Measurements from ENCODE around the gene C19orf33. TPM values are rescaled to one million over a fixed set of nuclear protein-coding genes. Genes with fewer than 3 reads are reported as not detected.

The C19orf33 gene
- total and polyA plus RNA-seq, 4 experiments from 2014 or later: not detected

DNA sequence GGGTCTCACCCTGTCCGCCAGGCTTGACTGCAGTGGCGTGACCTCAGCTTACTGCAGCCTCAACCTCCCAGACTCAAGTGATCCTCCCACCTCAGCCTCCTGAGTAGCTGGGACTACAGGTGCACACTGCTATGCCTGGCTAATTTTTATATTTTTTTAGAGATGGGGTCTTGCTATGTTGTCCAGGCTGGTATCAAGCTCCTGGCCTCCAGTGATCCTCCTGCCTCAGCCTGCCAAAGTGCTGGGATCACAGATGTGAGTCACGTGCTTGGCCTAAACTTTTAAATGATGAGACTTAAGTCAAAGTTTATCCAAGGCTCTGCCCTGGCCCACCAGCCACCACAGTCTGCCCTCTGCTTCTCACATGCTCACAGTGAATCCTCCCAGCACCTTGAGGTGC lies 2.2 kb downstream of the C19orf33 start:
- Histone ChIP-seq H3K27ac (ENCODE audit: low read depth, low read length) (no peak overlapping the region), H3K36me3 (ENCODE audit: insufficient read depth, low read length) (peaks cover 11% of the 10 kb centered on the region), H3K4me1 (ENCODE audit: insufficient read depth, low read length) (no peaks in the 10 kb centered on the region), H3K4me3 (ENCODE audit: low read length in 2 of 2) (no peak overlapping the region), H3K9me3 (ENCODE audit: control insufficient read depth in 1 of 2, low read length in 2 of 2) (no peaks in the 10 kb centered on the region), H3K27me3 (ENCODE audit: insufficient read depth, low read length) (no peaks in the 10 kb centered on the region)
- no peak overlapping the region for H3K4me3 Mint-ChIP-seq
- H3K36me3 Mint-ChIP-seq: peaks cover 8 to 27% of the 10 kb centered on the region in 2 donors
- peak overlapping the region in 1 of 7 donors; percentile 53 for H3K27ac Mint-ChIP-seq
- H3K9me3 Mint-ChIP-seq: peaks cover 0 to 1% (median 0%) of the 10 kb centered on the region in 8 donors
- intact Hi-C loops (cut with micrococcal nuclease): no loop called here
- DNase-seq: no peak
- POLR2A ChIA-PET (ENCODE audit: partially characterized antibody): no interaction called here
- no peaks in the 10 kb centered on the region for H3K27me3 Mint-ChIP-seq
- peaks cover 0 to 5% (median under 1%) of the 10 kb centered on the region in 4 donors for H3K4me1 Mint-ChIP-seq
- CTCF ChIA-PET (ENCODE audit: partially characterized antibody): interaction anchor here (0.7 kb wide), 1 partner anchor 1937 kb away, joined by 3 read pairs; no protein-coding TSS in a partner anchor

DNA sequence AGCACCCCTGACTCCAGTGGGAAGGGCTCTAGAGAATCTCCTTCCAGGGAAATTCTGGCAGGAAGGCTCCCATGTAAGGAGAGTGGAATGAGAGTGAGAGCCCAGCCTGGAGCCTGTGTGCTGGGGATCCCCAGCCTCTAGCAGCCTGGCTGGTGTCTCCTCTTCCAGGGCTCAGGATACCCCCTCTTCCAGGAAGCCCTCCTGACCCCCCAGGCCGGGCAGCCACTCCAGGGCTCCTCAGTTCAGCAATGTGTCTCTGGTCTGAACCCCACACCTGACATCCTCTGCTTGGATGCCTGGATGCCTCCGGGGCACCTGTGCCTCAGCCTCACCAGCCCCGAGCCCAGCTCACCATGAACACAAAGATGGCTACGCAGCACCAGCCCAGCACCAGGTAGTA lies 3.0 kb downstream of the C19orf33 start:
- H3K4me3 Mint-ChIP-seq: no peak overlapping the region

DNA sequence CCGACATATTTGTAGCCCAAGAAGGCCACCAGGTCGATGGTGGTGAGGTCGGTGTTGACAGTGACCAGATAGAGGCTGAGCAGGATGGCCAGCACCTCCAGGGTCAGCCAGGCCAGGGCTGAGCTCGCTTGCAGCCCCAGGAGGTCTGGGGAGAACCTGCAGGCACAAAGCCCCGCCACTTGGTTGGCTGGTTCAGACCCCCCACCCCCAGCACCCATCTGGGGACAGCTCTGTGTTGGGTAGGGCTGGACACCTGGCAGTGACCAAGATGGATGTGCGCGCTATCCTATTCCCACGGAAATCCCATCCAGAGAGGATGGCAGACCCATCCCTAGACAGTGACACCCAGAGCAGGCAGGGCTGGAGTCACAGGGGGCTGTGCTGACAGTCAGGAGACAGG lies 3.5 kb downstream of the C19orf33 start:
- H3K36me3 ChIP-seq (ENCODE audit: insufficient read depth, low read length): peaks cover 11% of the 10 kb centered on the region
- Mint-ChIP-seq H3K4me1 (peaks cover 2 to 9% (median 2%) of the 10 kb centered on the region in 4 donors), H3K36me3 (peaks cover 11 to 26% of the 10 kb centered on the region in 2 donors), H3K27ac (peak overlapping the region in 1 of 7 donors; percentile 24), H3K9me3 (peaks cover 0 to under 1% (median 0%) of the 10 kb centered on the region in 8 donors), H3K4me3 (no peak overlapping the region), H3K27me3 (no peaks in the 10 kb centered on the region)
- no peaks in the 10 kb centered on the region for H3K9me3 ChIP-seq (ENCODE audit: control insufficient read depth in 1 of 2, low read length in 2 of 2)
- POLR2A ChIA-PET (ENCODE audit: partially characterized antibody): no interaction called here
- intact Hi-C loops (cut with micrococcal nuclease): no loop called here
- no peaks in the 10 kb centered on the region for H3K4me1 ChIP-seq (ENCODE audit: insufficient read depth, low read length)
- CTCF ChIA-PET (ENCODE audit: partially characterized antibody): no interaction called here
- no peak for DNase-seq
- H3K4me3 ChIP-seq (ENCODE audit: low read length in 2 of 2): no peak overlapping the region
- H3K27me3 ChIP-seq (ENCODE audit: insufficient read depth, low read length): no peaks in the 10 kb centered on the region
- H3K27ac ChIP-seq (ENCODE audit: low read depth, low read length): no peak overlapping the region

More for the DNA sequence above, 3.0 kb downstream of the C19orf33 start:
- intact Hi-C loops (cut with micrococcal nuclease): no loop called here
- no peak overlapping the region for H3K27ac ChIP-seq (ENCODE audit: low read depth, low read length)
- no peaks in the 10 kb centered on the region for H3K4me1 ChIP-seq (ENCODE audit: insufficient read depth, low read length)
- peaks cover 0 to 6% (median under 1%) of the 10 kb centered on the region in 4 donors for H3K4me1 Mint-ChIP-seq
- H3K36me3 Mint-ChIP-seq: peaks cover 11 to 27% of the 10 kb centered on the region in 2 donors
- ChIA-PET POLR2A (ENCODE audit: partially characterized antibody) (no interaction called here), CTCF (ENCODE audit: partially characterized antibody) (no interaction called here)
- H3K27ac Mint-ChIP-seq: peak overlapping the region in 1 of 7 donors; percentile 44
- no peaks in the 10 kb centered on the region for H3K27me3 Mint-ChIP-seq
- H3K9me3 Mint-ChIP-seq: peaks cover 0 to 1% (median 0%) of the 10 kb centered on the region in 8 donors
- no peak for DNase-seq
- H3K36me3 ChIP-seq (ENCODE audit: insufficient read depth, low read length): peaks cover 11% of the 10 kb centered on the region
- H3K27me3 ChIP-seq (ENCODE audit: insufficient read depth, low read length): no peaks in the 10 kb centered on the region
- no peaks in the 10 kb centered on the region for H3K9me3 ChIP-seq (ENCODE audit: control insufficient read depth in 1 of 2, low read length in 2 of 2)
- no peak overlapping the region for H3K4me3 ChIP-seq (ENCODE audit: low read length in 2 of 2)

DNA sequence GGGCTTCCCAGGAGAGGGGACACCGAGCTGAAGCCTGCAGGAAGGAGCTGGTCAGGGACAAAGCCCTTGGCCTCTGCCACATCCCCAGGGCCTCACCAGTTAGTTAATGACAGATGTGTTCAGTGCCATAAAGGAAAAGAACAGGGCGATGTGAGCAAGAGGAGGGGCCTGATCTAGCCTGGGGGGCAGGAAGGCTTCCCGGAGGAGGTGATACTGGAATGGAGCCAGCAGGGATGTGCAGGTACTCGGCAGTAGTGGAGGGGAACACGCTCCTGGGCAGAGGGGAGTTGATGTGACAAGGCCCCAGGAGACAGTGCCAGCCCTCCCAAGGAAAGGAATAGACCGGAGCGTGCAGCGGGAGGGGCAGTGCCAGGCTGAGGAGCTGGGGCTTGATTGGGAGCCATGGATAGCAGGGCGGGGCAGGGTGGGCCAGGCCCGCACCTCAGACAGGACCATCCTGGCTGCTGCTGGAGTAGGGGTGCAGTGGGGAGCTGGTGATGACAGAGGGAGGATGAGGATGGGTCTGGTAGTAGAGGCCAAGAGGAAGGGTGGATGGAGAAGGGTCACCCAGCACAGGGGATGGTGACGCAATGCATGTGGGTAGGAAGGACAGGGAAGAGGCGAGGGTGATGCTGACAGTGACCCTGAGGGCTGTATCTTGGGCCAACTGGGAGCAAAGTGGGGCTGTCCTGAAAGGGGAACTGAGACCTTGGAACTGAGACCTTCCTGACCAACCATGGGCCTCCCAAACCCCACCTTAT lies 4.1 kb downstream of the C19orf33 start:
- intact Hi-C loops (cut with micrococcal nuclease): no loop called here
- Histone ChIP-seq H3K36me3 (ENCODE audit: insufficient read depth, low read length) (peaks cover 11% of the 10 kb centered on the region), H3K9me3 (ENCODE audit: control insufficient read depth in 1 of 2, low read length in 2 of 2) (no peaks in the 10 kb centered on the region), H3K4me1 (ENCODE audit: insufficient read depth, low read length) (no peaks in the 10 kb centered on the region), H3K4me3 (ENCODE audit: low read length in 2 of 2) (no peak overlapping the region), H3K27ac (ENCODE audit: low read depth, low read length) (no peak overlapping the region), H3K27me3 (ENCODE audit: insufficient read depth, low read length) (no peaks in the 10 kb centered on the region)
- Mint-ChIP-seq H3K36me3 (peaks cover 11 to 24% of the 10 kb centered on the region in 2 donors), H3K27ac (peak overlapping the region in 2 of 7 donors; percentile 24 to 52), H3K27me3 (no peaks in the 10 kb centered on the region), H3K4me3 (no peak overlapping the region), H3K9me3 (no peaks in the 10 kb centered on the region), H3K4me1 (peaks cover 2 to 10% (median 4%) of the 10 kb centered on the region in 4 donors)
- ChIA-PET CTCF (ENCODE audit: partially characterized antibody) (no interaction called here), POLR2A (ENCODE audit: partially characterized antibody) (no interaction called here)
- no peak for DNase-seq

DNA sequence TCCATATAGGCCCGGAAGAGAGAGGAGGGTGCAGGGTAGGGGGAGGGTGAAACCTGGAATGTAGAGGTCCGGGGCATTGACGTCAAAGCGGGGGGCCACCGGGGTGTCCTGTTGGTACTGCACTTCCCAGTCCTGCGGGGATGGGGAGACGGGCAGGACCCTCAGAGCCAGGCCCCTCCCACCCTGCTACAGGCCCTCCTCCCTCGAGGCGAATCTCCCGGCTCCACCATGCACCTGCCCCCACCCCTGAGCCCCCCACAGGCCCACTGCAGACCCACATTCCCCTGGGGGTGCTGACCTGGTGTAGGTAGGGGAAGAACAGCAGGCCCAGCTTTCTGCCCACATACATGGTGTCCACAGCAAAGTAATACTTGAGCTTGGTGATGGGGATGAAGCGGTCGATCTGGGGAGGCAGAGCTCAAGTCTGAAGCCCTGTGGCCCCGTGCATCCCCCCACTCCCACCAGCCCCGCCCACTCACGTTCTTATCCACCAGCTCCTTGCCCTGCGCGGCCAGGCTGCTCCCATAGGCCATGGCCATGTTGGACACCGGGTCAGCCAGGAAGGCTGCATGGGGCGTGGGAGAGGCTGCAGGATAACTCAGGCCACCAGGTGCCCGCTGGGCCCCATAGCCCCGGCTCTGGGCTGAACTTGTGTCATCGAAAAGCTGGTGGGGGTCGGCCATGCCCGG lies 5.0 kb downstream of the C19orf33 start:
- no peak for DNase-seq
- H3K27me3 ChIP-seq (ENCODE audit: insufficient read depth, low read length): no peaks in the 10 kb centered on the region
- H3K36me3 ChIP-seq (ENCODE audit: insufficient read depth, low read length): peaks cover 11% of the 10 kb centered on the region
- no peak overlapping the region for H3K27ac Mint-ChIP-seq
- no peaks in the 10 kb centered on the region for H3K4me1 ChIP-seq (ENCODE audit: insufficient read depth, low read length)
- H3K4me3 ChIP-seq (ENCODE audit: low read length in 2 of 2): no peak overlapping the region
- H3K9me3 ChIP-seq (ENCODE audit: control insufficient read depth in 1 of 2, low read length in 2 of 2): no peaks in the 10 kb centered on the region
- no peak overlapping the region for H3K27ac ChIP-seq (ENCODE audit: low read depth, low read length)
- peaks cover 5 to 14% (median 10%) of the 10 kb centered on the region in 4 donors for H3K4me1 Mint-ChIP-seq
- H3K36me3 Mint-ChIP-seq: peaks cover 11 to 24% of the 10 kb centered on the region in 2 donors
- CTCF ChIA-PET (ENCODE audit: partially characterized antibody): no interaction called here
- H3K4me3 Mint-ChIP-seq: no peak overlapping the region
- intact Hi-C loops (cut with micrococcal nuclease): no loop called here
- POLR2A ChIA-PET (ENCODE audit: partially characterized antibody): no interaction called here
- no peaks in the 10 kb centered on the region for H3K9me3 Mint-ChIP-seq
- no peaks in the 10 kb centered on the region for H3K27me3 Mint-ChIP-seq

DNA sequence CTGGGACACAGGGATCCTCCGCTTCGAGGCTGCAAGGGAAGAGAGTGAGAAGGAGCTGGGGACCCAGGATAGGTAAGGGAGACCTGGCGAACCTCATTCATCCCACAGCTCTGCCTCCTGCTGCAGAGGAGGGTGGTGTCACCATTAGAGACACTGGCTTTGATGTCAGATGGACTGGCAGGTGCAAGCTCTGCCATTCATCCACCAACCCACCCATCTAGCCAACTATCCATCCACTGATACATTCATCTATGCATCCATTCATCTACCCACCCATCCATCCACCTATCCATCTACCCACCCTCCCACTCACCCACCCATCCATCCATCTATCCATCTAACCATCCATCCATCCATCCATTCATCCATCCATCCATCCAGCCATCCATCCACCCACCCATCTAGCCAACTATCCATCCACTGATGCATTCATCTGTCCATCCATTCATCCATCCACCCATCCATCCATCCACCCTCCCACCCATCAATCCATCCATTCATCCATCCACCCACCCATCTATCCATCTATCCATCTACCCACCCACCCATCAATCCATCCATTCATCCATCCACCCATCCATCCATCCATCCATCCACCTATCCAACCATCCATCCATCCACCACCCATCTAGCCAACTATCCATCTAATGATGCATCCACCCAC lies 5.7 kb downstream of the C19orf33 start:
- H3K27me3 ChIP-seq (ENCODE audit: insufficient read depth, low read length): no peaks in the 10 kb centered on the region
- Mint-ChIP-seq H3K4me1 (peaks cover 5 to 14% (median 10%) of the 10 kb centered on the region in 4 donors), H3K4me3 (no peak overlapping the region), H3K27ac (peak overlapping the region in 1 of 7 donors; percentile 69), H3K27me3 (no peaks in the 10 kb centered on the region), H3K36me3 (peaks cover 11 to 24% of the 10 kb centered on the region in 2 donors), H3K9me3 (no peaks in the 10 kb centered on the region)
- DNase-seq: no peak
- ChIA-PET CTCF (ENCODE audit: partially characterized antibody) (no interaction called here), POLR2A (ENCODE audit: partially characterized antibody) (no interaction called here)
- H3K27ac ChIP-seq (ENCODE audit: low read depth, low read length): no peak overlapping the region
- no peak overlapping the region for H3K4me3 ChIP-seq (ENCODE audit: low read length in 2 of 2)
- no peaks in the 10 kb centered on the region for H3K4me1 ChIP-seq (ENCODE audit: insufficient read depth, low read length)
- no peaks in the 10 kb centered on the region for H3K9me3 ChIP-seq (ENCODE audit: control insufficient read depth in 1 of 2, low read length in 2 of 2)
- intact Hi-C loops (cut with micrococcal nuclease): no loop called here
- peaks cover 11% of the 10 kb centered on the region for H3K36me3 ChIP-seq (ENCODE audit: insufficient read depth, low read length)

DNA sequence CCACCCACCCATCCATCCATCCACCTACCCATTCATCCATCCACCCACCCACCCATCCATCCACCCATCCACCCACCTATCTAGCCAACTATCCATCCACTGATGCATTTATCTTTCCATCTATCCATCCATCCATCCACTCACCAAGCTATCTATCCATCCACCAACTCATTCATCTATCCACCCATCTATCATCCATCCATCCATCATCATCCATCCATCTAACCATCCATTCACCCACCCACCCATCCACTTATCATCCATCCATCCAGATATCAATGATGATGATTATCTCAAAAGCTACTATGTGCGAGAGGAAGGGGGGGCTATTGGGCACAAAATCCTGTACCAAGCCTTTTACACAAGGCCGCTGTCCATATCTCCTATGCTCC lies 6.2 kb downstream of the C19orf33 start:
- Histone ChIP-seq H3K36me3 (ENCODE audit: insufficient read depth, low read length) (peaks cover 11% of the 10 kb centered on the region), H3K4me3 (ENCODE audit: low read length in 2 of 2) (no peak overlapping the region), H3K4me1 (ENCODE audit: insufficient read depth, low read length) (peaks cover 4% of the 10 kb centered on the region), H3K27ac (ENCODE audit: low read depth, low read length) (no peak overlapping the region), H3K9me3 (ENCODE audit: control insufficient read depth in 1 of 2, low read length in 2 of 2) (no peaks in the 10 kb centered on the region), H3K27me3 (ENCODE audit: insufficient read depth, low read length) (no peaks in the 10 kb centered on the region)
- H3K36me3 Mint-ChIP-seq: peaks cover 11 to 24% of the 10 kb centered on the region in 2 donors
- POLR2A ChIA-PET (ENCODE audit: partially characterized antibody): no interaction called here
- CTCF ChIA-PET (ENCODE audit: partially characterized antibody): interaction anchor here (0.6 kb wide), 1 partner anchor 522 kb away, joined by 3 read pairs; no protein-coding TSS in a partner anchor
- H3K4me1 Mint-ChIP-seq: peaks cover 7 to 16% (median 14%) of the 10 kb centered on the region in 4 donors
- DNase-seq: no peak
- intact Hi-C loops (cut with micrococcal nuclease): no loop called here
- H3K9me3 Mint-ChIP-seq: no peaks in the 10 kb centered on the region
- H3K27me3 Mint-ChIP-seq: no peaks in the 10 kb centered on the region
- peak overlapping the region in 1 of 7 donors; percentile 26 for H3K27ac Mint-ChIP-seq
- H3K4me3 Mint-ChIP-seq: no peak overlapping the region

Measured in CD4-positive, alpha-beta memory T cell (primary cell).